Activated CD4-positive, alpha-beta T cell treated with anti-CD3 and anti-CD28 coated beads for 36 hours (primary cell): ENCODE measurements around the gene BRCA1. TPM values are rescaled to one million over a fixed set of nuclear protein-coding genes. Genes with fewer than 3 reads are reported as not detected.
"Not testable (repeated sequence)": the region's sequence is repeated elsewhere in the genome, so short reads cannot be mapped to it uniquely, and the experiment has no call there.

Source experiments
- ATAC-seq: fragments of 200-7000 bp; cut with Tn5 transposase; one replicate; pipeline ENCODE4 v1.10.0; 2021; ENCODE audit warnings: mild to moderate bottlenecking, moderate library complexity
- CTCF ChIA-PET: fragments of 350-600 bp; sonication (Branson Sonifier 250); formaldehyde crosslinking; loops from one replicate; lab custom pipeline; 2021; ENCODE audit warnings: antibody characterized with exemption; lab: Charles Lee
- POLR2A ChIA-PET: fragments of 350-600 bp; sonication (Branson Sonifier 250); formaldehyde crosslinking; loops from one replicate; lab custom pipeline; 2021; ENCODE audit warnings: antibody characterized with exemption, inconsistent platforms; lab: Charles Lee
- DNase-seq: peaks from one replicate; pipeline ENCODE4 v3.0.0-alpha.2; 2020
- H3K27ac Mint-ChIP-seq: one replicate; pipeline ENCODE4 v1.8.0; 2021; ENCODE audit warnings: mixed read lengths
- H3K27me3 Mint-ChIP-seq: one replicate; pipeline ENCODE4 v1.8.0; 2021; ENCODE audit warnings: mixed read lengths
- H3K36me3 Mint-ChIP-seq: one replicate; pipeline ENCODE4 v1.8.0; 2021; ENCODE audit warnings: low read depth, mixed read lengths
- H3K4me1 Mint-ChIP-seq: one replicate; pipeline ENCODE4 v1.8.0; 2021; ENCODE audit warnings: mixed read lengths
- H3K4me3 Mint-ChIP-seq: one replicate; pipeline ENCODE4 v1.8.0; 2021; ENCODE audit warnings: mild to moderate bottlenecking, moderate library complexity, mixed read lengths
- H3K9me3 Mint-ChIP-seq: one replicate; pipeline ENCODE4 v1.8.0; 2021; ENCODE audit warnings: low read depth, mixed read lengths
- intact Hi-C, 2 experiments: fragments of 100-400 bp; cut with DNase I in 1 of 2; cut with micrococcal nuclease in 1 of 2; formaldehyde crosslinking; loops; one replicate each; pipeline versions ENCODE4 v1.14.2 to v1.15.1; 2022 to 2024; cut with DNase I, micrococcal nuclease
- total RNA-seq, 2 experiments: library from RNA; stranded (reverse); gene quantifications; one replicate each; pipeline ENCODE4 v1.2.3, GENCODE V29; 2021

BRCA1 gene
- total RNA-seq, 2 experiments from 2014 or later = 99.9 to 115 TPM

DNA sequence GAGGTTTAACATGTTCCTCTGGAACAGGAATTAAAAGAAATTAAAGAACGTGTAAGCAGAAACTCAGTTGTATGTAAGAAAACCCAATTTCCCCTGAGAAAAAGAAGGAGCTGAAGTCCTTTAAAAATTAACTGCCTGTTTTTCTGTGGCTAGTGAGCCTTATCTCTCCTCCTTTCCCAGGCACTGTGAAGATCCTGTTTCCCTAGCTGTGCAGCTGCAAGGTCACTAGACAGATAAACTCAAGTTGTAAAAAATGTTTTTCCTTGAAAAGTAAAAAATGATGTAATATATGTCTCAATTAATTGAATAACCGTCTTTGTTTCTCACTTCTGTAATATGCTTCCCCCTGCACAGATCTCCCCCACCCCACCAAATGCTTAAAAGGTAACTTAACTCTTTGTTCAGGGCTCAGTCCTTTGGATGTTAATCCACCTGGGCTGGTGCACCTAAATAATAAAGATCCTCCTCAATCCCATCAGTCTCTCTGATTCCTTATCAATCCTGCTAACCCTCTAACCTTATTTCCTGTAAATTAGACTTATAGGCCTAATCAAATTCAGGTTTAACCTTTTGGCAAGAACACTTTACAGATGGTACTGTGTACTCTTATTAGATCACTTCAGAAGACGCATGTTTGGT is 28.2 kb upstream of the BRCA1 start:
- CTCF ChIA-PET, ATAC-seq, H3K4me1 Mint-ChIP-seq, DNase-seq, H3K36me3 Mint-ChIP-seq, intact Hi-C loops, H3K4me3 Mint-ChIP-seq, H3K9me3 Mint-ChIP-seq, H3K27ac Mint-ChIP-seq, H3K27me3 Mint-ChIP-seq: not testable (repeated sequence)
- POLR2A ChIA-PET = interaction anchor here (1.0 kb wide), 1 partner anchor 16 kb away, joined by 5 read pairs; no protein-coding TSS in a partner anchor

DNA sequence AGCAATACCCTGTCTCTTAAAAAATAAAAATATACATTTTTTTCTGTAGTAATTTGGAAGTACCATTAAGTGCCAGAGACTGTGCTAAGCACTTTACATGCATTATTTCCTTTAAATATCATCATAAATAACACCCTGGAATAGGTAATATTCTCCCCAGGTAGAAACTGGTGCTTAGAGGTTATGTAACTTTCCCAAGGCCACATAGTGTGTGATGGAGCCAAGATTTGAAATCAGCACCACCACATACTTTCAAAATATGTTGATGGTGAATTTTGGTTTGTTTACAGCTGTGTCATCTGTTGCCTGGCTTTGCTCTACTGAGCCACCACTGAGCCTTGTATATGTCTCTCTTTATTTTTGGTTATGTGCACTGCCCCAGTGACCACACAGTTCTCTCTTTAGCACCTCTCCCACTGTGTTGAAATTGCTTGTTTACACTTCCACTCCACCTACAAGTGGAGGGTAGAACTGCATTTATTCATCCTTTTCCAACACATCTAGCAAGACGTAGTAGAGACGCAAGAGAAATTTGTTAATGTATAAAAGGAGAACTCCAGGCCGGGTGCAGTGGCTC is 26.8 kb upstream of the BRCA1 start:
- H3K36me3 Mint-ChIP-seq = peaks cover 7% of the 10 kb centered on the region
- no peak overlapping the region for H3K27ac Mint-ChIP-seq
- H3K9me3 Mint-ChIP-seq = peaks cover 4% of the 10 kb centered on the region
- ATAC-seq (no peak), DNase-seq (no peak)
- no peaks in the 10 kb centered on the region for H3K4me1 Mint-ChIP-seq
- H3K27me3 Mint-ChIP-seq = no peaks in the 10 kb centered on the region
- no peak overlapping the region for H3K4me3 Mint-ChIP-seq
- ChIA-PET CTCF (interaction anchor here (0.6 kb wide), 1 partner anchor 574 kb away, joined by 3 read pairs; no protein-coding TSS in a partner anchor), POLR2A (no interaction called here)
- intact Hi-C loops = no loop called here

DNA sequence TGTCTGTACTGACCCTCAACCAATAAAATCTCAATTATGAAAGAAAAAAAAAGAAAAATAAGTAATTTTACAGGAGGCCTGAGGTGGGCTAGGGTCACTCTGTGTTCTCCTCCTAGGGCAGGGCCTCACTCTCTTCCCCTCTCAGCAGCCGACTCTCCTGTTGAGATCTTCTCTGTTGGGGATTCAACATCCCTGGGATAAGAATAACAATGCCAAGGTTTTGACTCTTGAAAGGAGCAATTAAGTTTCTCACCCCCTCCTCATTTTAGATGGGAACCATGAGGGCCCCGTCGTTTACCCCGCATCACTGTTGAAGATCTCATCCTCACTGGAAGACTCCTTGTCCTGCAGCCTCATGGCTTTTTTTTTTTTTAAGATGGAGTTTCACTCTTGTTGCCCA is 21.5 kb upstream of the BRCA1 start:
- Mint-ChIP-seq H3K36me3 (peaks cover 2% of the 10 kb centered on the region), H3K27ac (no peak overlapping the region), H3K4me1 (no peaks in the 10 kb centered on the region), H3K4me3 (no peak overlapping the region), H3K9me3 (no peaks in the 10 kb centered on the region), H3K27me3 (no peaks in the 10 kb centered on the region)
- POLR2A ChIA-PET = no interaction called here
- intact Hi-C loops = no loop called here
- DNase-seq = no peak
- no peak for ATAC-seq
- CTCF ChIA-PET = no interaction called here

DNA sequence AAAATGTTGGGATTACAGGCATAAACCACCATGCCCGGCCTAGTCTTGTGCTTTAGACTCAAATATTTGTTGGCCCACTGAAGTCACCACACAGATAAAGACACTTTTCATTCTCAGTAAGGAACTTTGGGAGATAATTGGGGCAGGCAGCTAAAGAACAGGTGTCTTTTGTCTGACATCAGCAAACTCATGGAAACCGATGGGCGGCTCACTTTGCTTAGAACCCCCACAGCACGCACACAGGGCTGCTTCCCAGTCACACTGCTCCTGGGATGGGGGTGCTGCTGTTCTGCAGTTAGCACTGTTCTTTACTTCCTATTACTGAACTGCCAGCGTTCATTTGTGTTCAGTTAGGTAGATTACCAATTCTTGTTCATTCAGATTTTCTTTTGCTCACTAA is 18.0 kb upstream of the BRCA1 start:
- Mint-ChIP-seq H3K4me3 (no peak overlapping the region), H3K27ac (no peak overlapping the region), H3K9me3 (no peaks in the 10 kb centered on the region), H3K27me3 (no peaks in the 10 kb centered on the region), H3K36me3 (peaks cover 2% of the 10 kb centered on the region), H3K4me1 (no peaks in the 10 kb centered on the region)
- intact Hi-C loops = no loop called here
- ATAC-seq = no peak
- ChIA-PET CTCF (no interaction called here), POLR2A (no interaction called here)
- no peak for DNase-seq

DNA sequence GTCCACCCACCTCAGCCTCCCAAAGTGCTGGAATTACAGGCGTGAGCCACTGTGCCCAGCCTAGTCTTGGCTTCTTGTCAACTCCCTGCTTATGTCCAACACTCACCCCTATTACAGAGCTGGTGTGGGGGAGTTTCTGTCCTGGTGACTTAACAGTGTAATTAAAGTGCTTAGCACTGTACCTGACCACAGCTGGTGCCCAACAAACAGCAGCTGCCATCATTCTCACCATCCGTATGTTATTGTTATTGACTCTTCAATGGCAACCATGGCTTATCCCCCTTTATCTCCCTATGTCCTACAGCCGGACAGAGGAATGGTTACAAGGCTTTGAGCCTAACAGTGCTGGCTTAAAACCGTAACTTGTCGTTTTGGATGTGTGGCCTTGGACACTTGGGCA is 17.0 kb upstream of the BRCA1 start:
- POLR2A ChIA-PET = no interaction called here
- CTCF ChIA-PET = no interaction called here
- no peak overlapping the region for H3K27ac Mint-ChIP-seq
- no peak overlapping the region for H3K4me3 Mint-ChIP-seq
- intact Hi-C loops = no loop called here
- H3K4me1 Mint-ChIP-seq = no peaks in the 10 kb centered on the region
- H3K27me3 Mint-ChIP-seq = no peaks in the 10 kb centered on the region
- H3K36me3 Mint-ChIP-seq = peaks cover 2% of the 10 kb centered on the region
- H3K9me3 Mint-ChIP-seq = no peaks in the 10 kb centered on the region
- ATAC-seq (no peak), DNase-seq (no peak)

DNA sequence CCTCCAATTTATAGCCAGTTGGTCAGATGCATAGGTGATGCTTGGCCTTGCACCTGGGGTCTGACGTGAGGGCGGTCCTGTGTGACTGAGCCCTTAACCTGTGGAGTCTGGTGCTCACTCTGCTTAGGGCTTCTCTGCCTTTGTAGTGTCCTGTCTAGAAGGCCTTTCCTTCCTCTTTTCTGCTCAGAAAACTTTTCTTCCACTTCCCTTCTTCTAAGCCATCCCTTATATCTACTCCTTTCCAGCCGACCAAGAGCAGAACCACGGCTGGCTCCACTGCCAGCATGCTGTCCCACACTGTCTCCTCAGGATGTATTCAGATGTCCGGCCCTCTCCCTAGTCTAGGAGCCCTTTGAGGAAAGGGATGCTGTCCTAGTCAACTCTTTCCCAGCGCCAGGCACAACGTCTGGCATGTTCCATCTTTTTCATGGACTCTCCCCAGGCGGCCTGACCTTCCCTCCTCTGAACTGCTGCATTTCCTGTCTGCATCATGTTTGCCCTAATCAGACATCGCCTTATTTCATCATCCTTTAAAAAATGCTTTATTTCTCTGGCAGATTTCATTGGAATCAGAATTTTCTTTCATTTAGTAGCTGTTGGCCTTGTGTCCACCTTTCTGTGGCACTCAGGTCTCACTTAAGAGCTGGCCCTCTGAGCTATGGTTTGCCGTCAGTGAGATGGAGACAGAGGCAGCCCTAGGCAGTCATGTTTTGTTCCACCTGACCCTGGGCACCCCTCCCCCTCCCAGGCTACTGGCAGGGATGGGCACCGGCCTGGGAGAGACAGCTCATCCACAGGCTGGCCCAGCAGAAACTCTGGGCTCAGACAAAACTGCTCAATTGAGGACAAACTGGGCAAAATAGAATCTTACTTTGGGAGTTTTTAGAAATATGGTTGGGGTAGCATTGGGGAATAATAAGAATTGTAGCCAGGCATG is 15.5 kb upstream of the BRCA1 start:
- H3K27ac Mint-ChIP-seq = no peak overlapping the region
- H3K27me3 Mint-ChIP-seq = no peaks in the 10 kb centered on the region
- ChIA-PET POLR2A (no interaction called here), CTCF (no interaction called here)
- peaks cover 5% of the 10 kb centered on the region for H3K4me1 Mint-ChIP-seq
- intact Hi-C loops = no loop called here
- ATAC-seq (no peak), DNase-seq (no peak)
- H3K4me3 Mint-ChIP-seq = no peak overlapping the region
- H3K36me3 Mint-ChIP-seq = peaks cover 2% of the 10 kb centered on the region
- no peaks in the 10 kb centered on the region for H3K9me3 Mint-ChIP-seq

DNA sequence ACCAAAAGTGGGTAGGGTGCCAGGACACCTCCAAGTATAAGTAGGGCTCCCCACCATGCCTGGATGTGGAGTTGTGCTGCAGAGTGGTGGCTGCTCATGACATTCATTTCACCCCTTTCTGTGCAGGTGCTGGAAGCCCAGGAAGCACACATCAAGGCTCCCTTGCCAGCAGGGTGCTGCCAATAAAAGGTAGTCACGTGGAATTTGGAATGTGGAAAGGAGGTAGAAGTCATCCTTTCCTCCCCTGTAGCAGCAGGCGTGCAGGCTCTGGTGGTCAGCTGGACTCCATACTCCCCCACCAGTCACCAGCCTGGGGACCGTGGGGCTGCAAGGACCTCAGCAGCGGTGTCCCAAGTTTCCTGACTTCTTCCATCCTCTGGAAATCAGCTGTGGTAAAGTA is 13.4 kb upstream of the BRCA1 start:
- H3K4me3 Mint-ChIP-seq, DNase-seq, H3K27ac Mint-ChIP-seq, ATAC-seq, H3K9me3 Mint-ChIP-seq, H3K27me3 Mint-ChIP-seq, intact Hi-C loops, H3K4me1 Mint-ChIP-seq: not testable (repeated sequence)
- H3K36me3 Mint-ChIP-seq = peaks cover 21% of the 10 kb centered on the region
- POLR2A ChIA-PET = interaction anchor here (0.7 kb wide), 1 partner anchor 10 kb away, joined by 9 read pairs; no protein-coding TSS in a partner anchor
- CTCF ChIA-PET = interaction anchor here (0.6 to 0.7 kb wide), 2 partner anchors 179 to 284 kb away, joined by 3 read pairs; no protein-coding TSS in a partner anchor

DNA sequence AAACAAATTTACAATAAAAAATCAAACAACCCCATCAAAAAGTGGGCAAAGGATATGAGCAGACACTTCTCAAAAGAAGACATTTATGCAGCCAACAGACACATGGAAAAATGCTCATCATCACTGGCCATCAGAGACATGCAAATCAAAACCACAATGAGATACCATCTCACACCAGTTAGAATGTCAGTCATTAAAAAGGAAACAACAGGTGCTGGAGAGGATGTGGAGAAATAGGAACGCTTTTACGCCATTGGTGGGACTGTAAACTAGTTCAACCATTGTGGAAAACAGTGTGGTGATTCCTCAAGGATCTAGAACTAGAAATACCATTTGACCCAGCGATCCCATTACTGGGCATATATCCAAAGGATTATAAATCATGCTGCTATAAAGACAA is 11.4 kb upstream of the BRCA1 start:
- DNase-seq, POLR2A ChIA-PET, H3K27me3 Mint-ChIP-seq, H3K4me1 Mint-ChIP-seq, ATAC-seq, intact Hi-C loops, CTCF ChIA-PET, H3K27ac Mint-ChIP-seq, H3K4me3 Mint-ChIP-seq, H3K9me3 Mint-ChIP-seq: not testable (repeated sequence)
- H3K36me3 Mint-ChIP-seq = peaks cover 27% of the 10 kb centered on the region

DNA sequence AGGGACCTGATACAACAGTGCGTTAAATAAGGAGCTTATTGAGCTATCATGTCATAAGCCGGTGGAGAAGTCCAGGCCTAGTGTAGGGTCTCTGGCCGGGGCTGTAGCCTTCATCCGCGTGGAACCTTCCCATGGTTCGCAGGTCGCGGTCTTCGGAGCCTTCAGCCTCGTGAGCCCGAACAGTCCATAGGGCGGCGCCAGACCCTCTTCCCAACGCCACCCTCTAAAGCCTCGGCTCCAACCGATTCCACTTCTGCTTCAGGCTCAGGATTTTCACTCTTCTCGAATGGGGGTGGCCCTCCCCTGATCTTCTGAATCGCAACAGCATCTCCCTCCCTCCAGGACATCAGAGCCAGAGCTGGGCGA is 10.3 kb upstream of the BRCA1 start:
- peaks cover 27% of the 10 kb centered on the region for H3K36me3 Mint-ChIP-seq
- POLR2A ChIA-PET = no interaction called here

DNA sequence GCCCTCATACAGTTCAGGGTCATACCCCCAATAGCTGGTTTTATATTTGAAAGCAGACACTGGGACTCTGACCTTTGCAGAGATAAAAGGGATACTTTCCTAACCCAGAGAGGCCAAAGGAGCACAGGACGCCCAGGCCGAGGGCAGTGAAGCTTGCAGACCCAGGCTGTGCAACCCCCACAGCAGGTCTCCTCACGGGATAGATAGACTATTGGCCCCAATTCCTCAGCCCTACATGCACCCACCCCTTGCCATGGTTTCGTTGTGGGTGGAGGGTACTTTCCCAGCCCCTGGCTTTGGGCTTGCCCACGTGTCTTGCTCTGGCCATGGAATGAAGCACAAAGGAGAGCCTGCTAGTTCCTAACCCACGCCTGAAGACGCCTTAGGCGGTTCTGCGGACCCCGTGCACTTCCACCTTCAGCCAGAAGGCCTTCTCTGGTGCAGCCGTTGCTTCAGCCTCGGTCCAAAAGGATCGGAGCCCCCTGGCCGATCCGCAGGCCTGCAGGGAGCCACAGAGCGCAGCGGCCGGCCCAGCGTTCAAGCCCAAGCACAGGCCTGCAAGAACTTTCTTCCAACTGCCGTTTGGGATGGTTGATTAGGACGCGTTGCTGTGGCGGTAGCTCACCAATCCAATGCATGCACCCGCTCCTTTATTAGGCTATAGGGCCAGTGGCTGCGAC is 9.8 kb upstream of the BRCA1 start:
- DNase-seq (no peak), ATAC-seq (no peak)
- Mint-ChIP-seq H3K27me3 (no peaks in the 10 kb centered on the region), H3K9me3 (no peaks in the 10 kb centered on the region), H3K27ac (no peak overlapping the region), H3K36me3 (peaks cover 27% of the 10 kb centered on the region), H3K4me1 (peaks cover 5% of the 10 kb centered on the region), H3K4me3 (no peak overlapping the region)
- ChIA-PET POLR2A (no interaction called here), CTCF (interaction anchor here (0.6 kb wide), 1 partner anchor 30 kb away, joined by 3 read pairs; no protein-coding TSS in a partner anchor)
- intact Hi-C loops = loop anchor here in 1 of 2 experiments (2.0 kb wide), 1 partner anchor 30 kb away; no protein-coding TSS in a partner anchor

More for the DNA sequence above, 10.3 kb upstream of the BRCA1 start:
- DNase-seq (no peak), ATAC-seq (no peak)
- Mint-ChIP-seq H3K4me3 (no peak overlapping the region), H3K27ac (no peak overlapping the region), H3K4me1 (peaks cover 5% of the 10 kb centered on the region), H3K27me3 (no peaks in the 10 kb centered on the region), H3K9me3 (no peaks in the 10 kb centered on the region)
- CTCF ChIA-PET = no interaction called here
- intact Hi-C loops = loop anchor here in 1 of 2 experiments (2.0 kb wide), 1 partner anchor 29 kb away; no protein-coding TSS in a partner anchor

DNA sequence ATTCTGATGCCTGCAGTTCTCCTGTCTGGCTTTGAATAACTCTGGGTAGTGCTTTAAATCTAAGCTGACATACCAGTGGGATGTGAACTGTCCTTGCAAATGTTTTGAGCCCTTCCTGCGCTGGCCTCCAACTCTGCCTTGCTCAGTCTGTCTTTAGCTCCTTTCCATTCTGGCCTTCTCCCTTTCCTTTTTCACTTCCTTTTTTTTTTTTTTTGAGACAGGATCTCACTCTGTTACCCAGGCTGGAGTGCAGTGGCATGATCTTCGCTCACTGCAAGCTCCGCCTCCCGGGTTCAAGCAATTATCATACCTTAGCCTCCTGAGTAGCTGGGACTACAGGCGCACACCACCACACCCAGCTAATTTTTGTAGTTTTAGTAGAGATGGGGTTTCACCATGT is 8.3 kb upstream of the BRCA1 start:
- ATAC-seq, intact Hi-C loops, CTCF ChIA-PET, H3K4me3 Mint-ChIP-seq, POLR2A ChIA-PET, DNase-seq, H3K27ac Mint-ChIP-seq, H3K27me3 Mint-ChIP-seq, H3K4me1 Mint-ChIP-seq, H3K9me3 Mint-ChIP-seq: not testable (repeated sequence)
- H3K36me3 Mint-ChIP-seq = peaks cover 33% of the 10 kb centered on the region
